ENCODE data around the gene RNU6-7. TPM values are rescaled to one million over a fixed set of nuclear protein-coding genes. Genes with fewer than 3 reads are reported as not detected.

RNU6-7 gene
- total and polyA plus RNA-seq, 2 of the 13 experiments (the other 11 are each of a cell fraction or from before 2014, with no cell fraction given), result under 0.01 TPM; not detected in 1

DNA sequence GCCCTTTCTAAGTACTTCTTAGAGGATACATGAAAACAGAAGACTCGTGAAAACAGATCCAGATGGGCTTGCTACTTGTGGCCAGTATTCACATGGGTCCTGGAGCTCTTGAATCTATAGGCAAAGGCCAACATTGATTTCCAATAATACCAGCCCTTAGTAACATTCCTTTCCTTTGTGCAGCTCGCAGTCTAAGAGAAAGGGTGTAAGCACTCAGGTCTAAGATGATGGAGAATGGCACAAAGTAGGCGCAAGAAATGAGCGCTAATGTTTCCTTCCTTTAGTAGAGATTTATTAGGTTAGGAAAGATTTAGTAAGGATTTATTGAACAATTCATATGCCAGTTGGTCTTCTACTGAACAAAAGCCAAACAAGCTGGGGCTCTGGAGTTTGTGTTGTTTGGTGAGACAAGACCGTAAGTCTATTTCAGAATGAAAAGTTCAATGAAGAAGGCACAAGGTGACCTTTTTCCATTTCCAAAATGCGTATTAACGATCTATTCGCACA, 699 bp downstream of the RNU6-7 start (continued):
- TF ChIP-seq KAT2B (IDR thresholded peaks at IDR 0.05; ENCODE audit: borderline replicate concordance, low read depth, low read length) (peak; percentile 94), SMYD3 (CRISPR knock-in tag; IDR thresholded peaks at IDR 0.05) (no peak), SP2 (CRISPR knock-in tag; IDR thresholded peaks at IDR 0.05) (no peak), HDAC6 (IDR thresholded peaks at IDR 0.05; ENCODE audit: low read depth, low read length) (0 out of 2 replicates have a peak, but pooled peaks have one; percentile 40), ZBTB7A (CRISPR knock-in tag; IDR thresholded peaks at IDR 0.05) (no peak), ZNF788 (CRISPR knock-in tag; IDR thresholded peaks at IDR 0.05; ENCODE audit: borderline replicate concordance) (no peak), NR2F2 (IDR thresholded peaks at IDR 0.05; ENCODE audit: borderline replicate concordance, low read depth) (no peak), MTF1 (CRISPR knock-in tag; IDR thresholded peaks at IDR 0.05) (no peak), MXI1 (IDR thresholded peaks at IDR 0.05; ENCODE audit: borderline replicate concordance, low read depth, low read length) (no peak), ZNF260 (CRISPR knock-in tag; IDR thresholded peaks at IDR 0.05; ENCODE audit: borderline replicate concordance, low read depth) (0 out of 2 replicates have a peak, but pooled peaks have one; percentile 10), ZNF136 (CRISPR knock-in tag; IDR thresholded peaks at IDR 0.05; ENCODE audit: low read depth) (no peak)
- TF ChIP-seq, protein P1, sequence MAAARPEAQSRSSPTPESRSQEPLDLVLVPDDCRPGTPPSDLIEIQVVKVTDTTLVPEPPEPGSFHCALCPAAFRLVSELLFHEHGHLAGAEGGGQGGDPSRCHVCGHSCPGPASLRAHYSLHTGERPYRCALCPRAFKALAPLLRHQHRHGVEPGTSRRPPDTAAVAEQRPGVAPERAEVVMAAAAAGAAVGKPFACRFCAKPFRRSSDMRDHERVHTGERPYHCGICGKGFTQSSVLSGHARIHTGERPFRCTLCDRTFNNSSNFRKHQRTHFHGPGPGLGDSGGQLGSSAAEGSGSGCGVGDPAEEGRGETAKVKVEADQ (CRISPR knock-in tag; IDR thresholded peaks at IDR 0.05; ENCODE audit: borderline replicate concordance), result no peak
- TF ChIP-seq, protein P2, sequence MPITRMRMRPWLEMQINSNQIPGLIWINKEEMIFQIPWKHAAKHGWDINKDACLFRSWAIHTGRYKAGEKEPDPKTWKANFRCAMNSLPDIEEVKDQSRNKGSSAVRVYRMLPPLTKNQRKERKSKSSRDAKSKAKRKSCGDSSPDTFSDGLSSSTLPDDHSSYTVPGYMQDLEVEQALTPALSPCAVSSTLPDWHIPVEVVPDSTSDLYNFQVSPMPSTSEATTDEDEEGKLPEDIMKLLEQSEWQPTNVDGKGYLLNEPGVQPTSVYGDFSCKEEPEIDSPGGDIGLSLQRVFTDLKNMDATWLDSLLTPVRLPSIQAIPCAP (CRISPR knock-in tag; IDR thresholded peaks at IDR 0.05; ENCODE audit: low read depth), result no peak
- TF ChIP-seq, protein P3, sequence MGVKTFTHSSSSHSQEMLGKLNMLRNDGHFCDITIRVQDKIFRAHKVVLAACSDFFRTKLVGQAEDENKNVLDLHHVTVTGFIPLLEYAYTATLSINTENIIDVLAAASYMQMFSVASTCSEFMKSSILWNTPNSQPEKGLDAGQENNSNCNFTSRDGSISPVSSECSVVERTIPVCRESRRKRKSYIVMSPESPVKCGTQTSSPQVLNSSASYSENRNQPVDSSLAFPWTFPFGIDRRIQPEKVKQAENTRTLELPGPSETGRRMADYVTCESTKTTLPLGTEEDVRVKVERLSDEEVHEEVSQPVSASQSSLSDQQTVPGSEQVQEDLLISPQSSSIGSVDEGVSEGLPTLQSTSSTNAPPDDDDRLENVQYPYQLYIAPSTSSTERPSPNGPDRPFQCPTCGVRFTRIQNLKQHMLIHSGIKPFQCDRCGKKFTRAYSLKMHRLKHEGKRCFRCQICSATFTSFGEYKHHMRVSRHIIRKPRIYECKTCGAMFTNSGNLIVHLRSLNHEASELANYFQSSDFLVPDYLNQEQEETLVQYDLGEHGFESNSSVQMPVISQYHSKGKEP (CRISPR knock-in tag; IDR thresholded peaks at IDR 0.05), result no peak
- TF ChIP-seq, protein P4, sequence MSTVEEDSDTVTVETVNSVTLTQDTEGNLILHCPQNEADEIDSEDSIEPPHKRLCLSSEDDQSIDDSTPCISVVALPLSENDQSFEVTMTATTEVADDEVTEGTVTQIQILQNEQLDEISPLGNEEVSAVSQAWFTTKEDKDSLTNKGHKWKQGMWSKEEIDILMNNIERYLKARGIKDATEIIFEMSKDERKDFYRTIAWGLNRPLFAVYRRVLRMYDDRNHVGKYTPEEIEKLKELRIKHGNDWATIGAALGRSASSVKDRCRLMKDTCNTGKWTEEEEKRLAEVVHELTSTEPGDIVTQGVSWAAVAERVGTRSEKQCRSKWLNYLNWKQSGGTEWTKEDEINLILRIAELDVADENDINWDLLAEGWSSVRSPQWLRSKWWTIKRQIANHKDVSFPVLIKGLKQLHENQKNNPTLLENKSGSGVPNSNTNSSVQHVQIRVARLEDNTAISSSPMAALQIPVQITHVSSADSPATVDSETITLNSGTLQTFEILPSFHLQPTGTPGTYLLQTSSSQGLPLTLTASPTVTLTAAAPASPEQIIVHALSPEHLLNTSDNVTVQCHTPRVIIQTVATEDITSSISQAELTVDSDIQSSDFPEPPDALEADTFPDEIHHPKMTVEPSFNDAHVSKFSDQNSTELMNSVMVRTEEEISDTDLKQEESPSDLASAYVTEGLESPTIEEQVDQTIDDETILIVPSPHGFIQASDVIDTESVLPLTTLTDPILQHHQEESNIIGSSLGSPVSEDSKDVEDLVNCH (CRISPR knock-in tag; IDR thresholded peaks at IDR 0.05), result no peak
- TF ChIP-seq, protein P5, sequence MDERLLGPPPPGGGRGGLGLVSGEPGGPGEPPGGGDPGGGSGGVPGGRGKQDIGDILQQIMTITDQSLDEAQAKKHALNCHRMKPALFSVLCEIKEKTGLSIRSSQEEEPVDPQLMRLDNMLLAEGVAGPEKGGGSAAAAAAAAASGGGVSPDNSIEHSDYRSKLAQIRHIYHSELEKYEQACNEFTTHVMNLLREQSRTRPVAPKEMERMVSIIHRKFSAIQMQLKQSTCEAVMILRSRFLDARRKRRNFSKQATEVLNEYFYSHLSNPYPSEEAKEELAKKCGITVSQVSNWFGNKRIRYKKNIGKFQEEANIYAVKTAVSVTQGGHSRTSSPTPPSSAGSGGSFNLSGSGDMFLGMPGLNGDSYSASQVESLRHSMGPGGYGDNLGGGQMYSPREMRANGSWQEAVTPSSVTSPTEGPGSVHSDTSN (CRISPR knock-in tag; IDR thresholded peaks at IDR 0.05), result no peak
- TF ChIP-seq, protein P6, sequence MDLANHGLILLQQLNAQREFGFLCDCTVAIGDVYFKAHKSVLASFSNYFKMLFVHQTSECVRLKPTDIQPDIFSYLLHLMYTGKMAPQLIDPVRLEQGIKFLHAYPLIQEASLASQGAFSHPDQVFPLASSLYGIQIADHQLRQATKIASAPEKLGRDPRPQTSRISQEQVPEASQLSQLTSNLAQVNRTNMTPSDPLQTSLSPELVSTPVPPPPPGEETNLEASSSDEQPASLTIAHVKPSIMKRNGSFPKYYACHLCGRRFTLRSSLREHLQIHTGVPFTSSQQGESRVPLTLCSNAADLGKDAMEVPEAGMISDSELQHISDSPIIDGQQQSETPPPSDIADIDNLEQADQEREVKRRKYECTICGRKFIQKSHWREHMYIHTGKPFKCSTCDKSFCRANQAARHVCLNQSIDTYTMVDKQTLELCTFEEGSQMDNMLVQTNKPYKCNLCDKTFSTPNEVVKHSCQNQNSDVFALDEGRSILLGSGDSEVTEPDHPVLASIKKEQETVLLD (CRISPR knock-in tag; IDR thresholded peaks at IDR 0.05; ENCODE audit: low read depth), result 0 out of 2 replicates have a peak, but pooled peaks have one; percentile 20
- TF ChIP-seq, protein P7, sequence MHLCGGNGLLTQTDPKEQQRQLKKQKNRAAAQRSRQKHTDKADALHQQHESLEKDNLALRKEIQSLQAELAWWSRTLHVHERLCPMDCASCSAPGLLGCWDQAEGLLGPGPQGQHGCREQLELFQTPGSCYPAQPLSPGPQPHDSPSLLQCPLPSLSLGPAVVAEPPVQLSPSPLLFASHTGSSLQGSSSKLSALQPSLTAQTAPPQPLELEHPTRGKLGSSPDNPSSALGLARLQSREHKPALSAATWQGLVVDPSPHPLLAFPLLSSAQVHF (CRISPR knock-in tag; IDR thresholded peaks at IDR 0.05), result no peak
